Testis (tissue), 2 donors: ENCODE results near the gene SMIM13.

Experiments used
- POLR2A ChIP-seq: fragments of 450-650 bp; IDR thresholded peaks from one replicate; pipeline ENCODE4 v1.6.1; 2017; ENCODE audit warnings: antibody characterized with exemption, mild to moderate bottlenecking, moderate library complexity
- TF ChIP-seq, protein P1 (sequence below), 3 experiments: fragments of 450-650 bp in 2 of 3; fragments of 200-600 bp in 1 of 3; sonication (generic) in 1 of 3; IDR thresholded peaks; one replicate each; pipeline ENCODE4 v1.5.1; 2016 to 2019; ENCODE audit warnings: antibody characterized with exemption in 3 of 3, mild to moderate bottlenecking in 2 of 3, moderate library complexity in 1 of 3

DNA sequence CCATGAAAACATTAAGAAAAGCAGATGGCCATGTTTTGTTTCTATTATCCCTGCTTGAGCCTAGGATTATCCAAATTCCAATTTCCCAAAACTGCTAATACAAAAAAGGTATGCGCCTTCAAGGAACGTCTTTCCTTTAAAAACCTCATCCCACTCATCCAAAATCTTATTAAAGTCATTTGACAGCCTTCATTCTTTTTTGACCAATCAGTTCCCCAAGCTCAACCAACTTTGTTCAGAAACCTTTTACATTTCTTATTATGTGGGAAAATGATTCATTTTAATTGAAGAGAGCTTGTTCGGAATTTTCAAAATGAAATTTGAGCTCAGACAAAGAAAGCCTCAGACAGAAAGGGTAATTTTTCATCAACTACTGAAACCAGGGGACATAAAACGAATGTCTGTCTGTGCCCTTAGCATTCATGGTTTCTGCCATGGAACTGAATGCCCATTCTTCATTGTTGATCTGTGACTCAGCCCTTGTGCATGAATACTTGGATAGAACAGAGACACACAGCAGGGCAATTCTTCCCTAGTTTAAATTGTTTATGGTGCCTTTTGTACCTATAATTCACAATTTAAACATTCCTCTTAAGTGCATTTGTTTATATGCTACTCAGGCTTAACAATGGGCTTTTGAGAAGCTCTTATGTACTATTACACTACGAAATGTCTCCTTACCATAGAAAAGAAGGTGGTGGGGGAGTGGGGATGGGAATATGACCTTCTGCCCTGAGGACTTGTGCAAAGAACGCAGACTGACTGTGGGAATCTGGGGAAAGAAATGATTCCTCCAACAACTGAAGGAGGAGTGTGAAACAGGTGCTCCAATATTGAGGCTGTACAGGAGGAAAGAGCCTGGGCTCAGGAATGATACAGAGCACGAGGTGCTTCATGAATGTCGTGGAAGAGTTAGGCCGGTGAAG, 67.7 kb downstream of the SMIM13 start:
- TF ChIP-seq, protein P1, sequence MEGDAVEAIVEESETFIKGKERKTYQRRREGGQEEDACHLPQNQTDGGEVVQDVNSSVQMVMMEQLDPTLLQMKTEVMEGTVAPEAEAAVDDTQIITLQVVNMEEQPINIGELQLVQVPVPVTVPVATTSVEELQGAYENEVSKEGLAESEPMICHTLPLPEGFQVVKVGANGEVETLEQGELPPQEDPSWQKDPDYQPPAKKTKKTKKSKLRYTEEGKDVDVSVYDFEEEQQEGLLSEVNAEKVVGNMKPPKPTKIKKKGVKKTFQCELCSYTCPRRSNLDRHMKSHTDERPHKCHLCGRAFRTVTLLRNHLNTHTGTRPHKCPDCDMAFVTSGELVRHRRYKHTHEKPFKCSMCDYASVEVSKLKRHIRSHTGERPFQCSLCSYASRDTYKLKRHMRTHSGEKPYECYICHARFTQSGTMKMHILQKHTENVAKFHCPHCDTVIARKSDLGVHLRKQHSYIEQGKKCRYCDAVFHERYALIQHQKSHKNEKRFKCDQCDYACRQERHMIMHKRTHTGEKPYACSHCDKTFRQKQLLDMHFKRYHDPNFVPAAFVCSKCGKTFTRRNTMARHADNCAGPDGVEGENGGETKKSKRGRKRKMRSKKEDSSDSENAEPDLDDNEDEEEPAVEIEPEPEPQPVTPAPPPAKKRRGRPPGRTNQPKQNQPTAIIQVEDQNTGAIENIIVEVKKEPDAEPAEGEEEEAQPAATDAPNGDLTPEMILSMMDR (IDR thresholded peaks at IDR 0.05), result no peak
- no peak for TF ChIP-seq POLR2A
